WI38 (cell line): ENCODE results near the gene OTULINL.

Source experiments
- H3K4me3 ChIP-seq: 2 replicates; pipeline ENCODE4 v1.5.1; 2011; ENCODE audit warnings: low read depth, mild to moderate bottlenecking, control low read depth, low read length
- TF ChIP-seq, protein P1 (sequence below): IDR thresholded peaks from 2 replicates; pipeline ENCODE4 v1.5.1; 2012; ENCODE audit warnings: low read depth, mild to moderate bottlenecking, control low read depth, low read length

OTULINL gene

DNA sequence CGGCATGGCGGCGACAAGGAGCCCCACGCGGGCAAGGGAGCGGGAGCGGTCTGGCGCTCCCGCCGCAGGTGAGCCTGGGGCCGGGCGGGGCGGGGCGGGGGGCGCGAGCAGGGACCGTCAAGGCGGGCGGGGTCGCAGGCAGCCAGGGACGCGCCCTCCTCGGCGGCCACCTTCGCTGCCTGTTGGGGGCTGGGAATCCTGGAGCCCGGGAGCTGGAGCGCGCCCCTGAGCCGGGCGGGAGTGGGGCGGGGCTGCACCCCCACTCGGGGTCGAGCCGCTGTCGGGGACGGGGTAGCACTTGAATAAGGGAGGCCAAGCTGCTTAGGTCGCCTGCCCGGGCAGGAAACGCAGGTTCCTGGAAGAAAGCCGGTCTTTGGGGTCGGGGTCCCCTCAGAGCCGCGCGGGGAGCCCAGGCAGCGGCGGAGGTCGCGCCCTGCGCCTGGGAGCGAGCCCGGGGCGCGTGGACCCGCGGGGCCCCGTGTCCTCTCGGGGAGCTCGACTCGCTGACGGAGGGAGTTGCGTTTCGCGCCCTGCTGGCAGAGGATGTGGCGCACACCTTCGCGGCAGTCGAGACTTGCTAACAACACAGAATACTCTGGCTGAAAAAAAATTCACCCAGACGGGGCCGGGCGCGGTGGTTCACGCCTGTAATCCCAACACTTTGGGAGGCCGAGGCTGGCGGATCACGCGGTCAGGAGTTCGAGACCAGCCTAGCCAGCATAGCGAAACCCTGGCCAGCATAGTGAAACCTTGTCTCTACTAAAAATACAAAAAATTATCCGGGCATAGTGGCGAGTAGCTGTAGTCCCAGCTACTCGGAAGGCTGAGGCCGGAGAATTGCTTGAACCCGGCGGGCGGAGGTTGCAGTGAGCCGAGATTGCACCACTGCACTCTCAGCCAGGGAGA lies 552 bp downstream of the OTULINL start:
- peak overlapping the region; percentile 56 for H3K4me3 ChIP-seq
- TF ChIP-seq, protein P1, sequence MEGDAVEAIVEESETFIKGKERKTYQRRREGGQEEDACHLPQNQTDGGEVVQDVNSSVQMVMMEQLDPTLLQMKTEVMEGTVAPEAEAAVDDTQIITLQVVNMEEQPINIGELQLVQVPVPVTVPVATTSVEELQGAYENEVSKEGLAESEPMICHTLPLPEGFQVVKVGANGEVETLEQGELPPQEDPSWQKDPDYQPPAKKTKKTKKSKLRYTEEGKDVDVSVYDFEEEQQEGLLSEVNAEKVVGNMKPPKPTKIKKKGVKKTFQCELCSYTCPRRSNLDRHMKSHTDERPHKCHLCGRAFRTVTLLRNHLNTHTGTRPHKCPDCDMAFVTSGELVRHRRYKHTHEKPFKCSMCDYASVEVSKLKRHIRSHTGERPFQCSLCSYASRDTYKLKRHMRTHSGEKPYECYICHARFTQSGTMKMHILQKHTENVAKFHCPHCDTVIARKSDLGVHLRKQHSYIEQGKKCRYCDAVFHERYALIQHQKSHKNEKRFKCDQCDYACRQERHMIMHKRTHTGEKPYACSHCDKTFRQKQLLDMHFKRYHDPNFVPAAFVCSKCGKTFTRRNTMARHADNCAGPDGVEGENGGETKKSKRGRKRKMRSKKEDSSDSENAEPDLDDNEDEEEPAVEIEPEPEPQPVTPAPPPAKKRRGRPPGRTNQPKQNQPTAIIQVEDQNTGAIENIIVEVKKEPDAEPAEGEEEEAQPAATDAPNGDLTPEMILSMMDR: no peak

DNA sequence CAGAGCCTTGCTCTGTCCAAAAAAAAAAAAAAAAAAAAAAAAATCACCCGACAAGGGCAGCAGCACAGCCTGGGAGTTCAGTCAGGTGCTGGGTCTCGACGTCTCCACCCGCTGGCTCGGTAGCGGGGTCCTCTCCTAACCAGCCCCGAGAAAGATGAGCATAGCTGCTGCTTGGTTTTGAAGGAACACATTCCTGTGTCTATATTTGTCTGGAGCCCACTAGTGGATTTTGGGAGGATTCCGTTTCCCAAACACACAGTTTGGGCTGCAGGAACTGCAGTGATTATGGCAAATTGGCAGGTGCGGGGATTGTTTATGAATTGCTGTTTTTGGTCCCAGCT lies 1.2 kb downstream of the OTULINL start:
- TF ChIP-seq, protein P1: no peak
- H3K4me3 ChIP-seq: no peak overlapping the region

DNA sequence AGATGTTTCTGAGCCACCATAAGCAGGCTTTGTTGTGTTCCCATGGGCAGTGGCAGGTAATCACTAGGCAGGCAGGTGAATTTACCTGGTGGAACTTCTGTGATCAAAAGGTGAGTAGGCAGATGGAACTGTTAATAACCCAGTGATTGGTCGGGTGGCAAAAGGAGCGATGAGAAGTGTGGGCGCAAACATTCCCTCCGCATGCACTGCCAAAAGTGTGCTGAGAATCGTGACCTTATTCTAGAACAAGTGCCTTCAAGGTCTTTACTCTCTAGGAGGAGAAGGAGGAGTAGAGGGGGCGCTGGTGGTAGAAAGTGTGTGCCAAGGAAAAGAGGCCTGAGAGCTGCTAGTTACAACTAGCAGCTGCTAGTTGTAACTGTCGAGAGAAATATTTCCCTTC lies 3.3 kb downstream of the OTULINL start:
- TF ChIP-seq, protein P1: no peak

DNA sequence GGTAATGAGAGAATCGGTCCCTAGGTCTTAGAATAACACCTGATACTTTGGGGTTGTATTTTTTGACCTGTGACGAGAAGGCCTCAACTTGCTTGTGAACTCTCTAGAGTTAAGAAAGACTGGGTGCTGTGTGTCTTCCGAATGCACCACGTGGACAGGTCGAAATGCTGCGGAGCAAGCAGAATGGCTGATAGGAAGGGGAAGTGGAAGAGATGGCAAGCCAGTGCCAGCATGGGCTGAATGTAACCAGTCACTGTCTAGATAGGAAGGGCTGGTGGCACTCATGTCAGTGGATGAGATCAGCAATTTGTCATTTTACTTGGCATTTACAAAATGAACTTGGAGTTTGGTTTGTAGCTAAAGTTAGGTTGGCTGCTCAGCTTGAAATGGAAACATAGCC lies 5.6 kb downstream of the OTULINL start:
- TF ChIP-seq, protein P1: no peak
- no peak overlapping the region for H3K4me3 ChIP-seq

More for the DNA sequence above, 3.3 kb downstream of the OTULINL start:
- H3K4me3 ChIP-seq: no peak overlapping the region

DNA sequence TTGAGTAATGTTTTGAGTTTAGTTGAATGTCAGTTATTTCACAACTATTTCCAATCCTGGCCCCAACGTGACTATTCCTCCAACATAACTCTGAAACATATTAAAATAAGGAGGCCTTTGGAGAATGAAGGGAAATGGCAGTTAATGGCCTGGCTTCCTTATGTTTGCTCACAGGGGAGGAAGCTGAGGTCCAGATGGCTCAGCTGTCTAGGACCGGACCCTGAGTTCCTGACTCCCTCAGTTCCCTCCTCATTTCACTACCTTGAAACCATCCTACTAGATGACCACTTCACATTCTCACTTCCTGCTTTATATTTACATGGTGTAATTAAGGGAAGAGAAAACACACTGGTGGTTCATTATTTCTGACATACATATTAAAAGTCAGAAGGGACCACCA lies 6.6 kb downstream of the OTULINL start:
- H3K4me3 ChIP-seq: no peak overlapping the region
- TF ChIP-seq, protein P1: no peak

DNA sequence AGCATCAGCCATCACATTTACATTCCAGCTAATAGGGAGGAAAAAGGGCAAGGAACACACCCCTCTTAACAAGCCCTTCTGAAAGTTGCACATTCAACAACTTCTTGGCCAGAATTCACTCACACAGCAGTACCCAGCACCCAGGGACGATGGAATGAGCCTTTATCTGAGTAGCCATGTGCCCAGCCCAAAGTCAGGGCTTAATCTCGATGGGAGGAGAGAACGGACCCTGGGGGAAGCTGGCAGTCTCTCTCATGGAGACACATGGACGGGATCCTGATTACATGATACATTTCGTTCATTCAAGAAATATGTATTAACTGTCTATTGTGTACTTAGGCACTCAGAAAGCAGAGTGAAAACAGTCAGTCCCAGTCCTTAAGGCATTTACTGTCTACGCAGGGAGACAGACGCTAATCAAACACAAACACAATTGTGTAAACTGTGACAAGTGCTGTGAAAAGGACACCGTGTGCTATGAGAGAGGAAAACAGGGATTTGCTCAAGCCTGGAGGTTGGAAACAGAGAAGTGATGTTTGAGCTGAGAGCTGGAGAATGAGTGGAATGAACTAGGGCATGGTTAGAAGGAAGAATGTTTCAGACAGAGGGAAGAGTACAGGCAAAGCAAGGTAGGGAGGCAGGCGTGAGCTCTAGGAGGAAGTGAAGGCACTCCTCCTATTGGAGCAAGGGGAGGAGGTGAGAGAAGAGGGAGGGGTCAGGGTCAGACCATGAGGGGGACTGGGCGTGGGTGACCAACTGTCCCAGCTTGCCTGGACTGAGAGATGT lies 7.4 kb downstream of the OTULINL start:
- TF ChIP-seq, protein P1: no peak
- no peak overlapping the region for H3K4me3 ChIP-seq

DNA sequence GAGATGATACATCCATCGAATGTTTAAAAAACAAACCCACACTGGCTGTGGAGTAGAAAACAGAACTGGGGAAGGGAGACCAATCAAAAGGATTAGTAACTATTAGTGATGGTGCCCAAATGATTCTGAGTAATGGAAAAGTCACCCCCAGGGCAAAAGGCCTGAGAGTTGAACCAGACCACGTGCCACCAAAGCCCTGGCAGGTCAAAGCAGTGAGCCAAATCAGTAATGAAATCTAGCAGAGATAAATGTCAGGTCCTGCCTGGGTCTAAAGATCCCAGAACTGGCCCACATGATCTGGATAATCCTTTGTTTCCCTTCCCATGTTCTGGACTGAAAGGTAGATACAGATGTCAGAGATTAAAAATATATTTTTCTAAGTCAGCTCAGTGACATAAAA lies 9.4 kb downstream of the OTULINL start:
- H3K4me3 ChIP-seq: no peak overlapping the region
- TF ChIP-seq, protein P1: no peak
